GM12878 (cell line): ENCODE results near the gene VIPR1. TPM values are rescaled to one million over a fixed set of nuclear protein-coding genes. Genes with fewer than 3 reads are reported as not detected.

Experiments
- ATAC-seq: fragments of 200-7000 bp; cut with Tn5 transposase; 3 replicates; pipeline ENCODE4 v1.9.1; 2020; ENCODE audit warnings: mild to moderate bottlenecking, moderate library complexity
- BruUV-seq: library from RNA; stranded (reverse); fragments of 400-500 nt; replicated peaks from 2 replicates; lab custom pipeline; 2021; lab: Mats Ljungman, UMichigan
- CTCF ChIA-PET: fragments of 300-600 bp; sonication (Branson Sonifier 250); formaldehyde crosslinking; extraction: SDS; loops from one replicate; lab custom pipeline; 2021; ENCODE audit warnings: inconsistent platforms; lab: Yijun Ruan, JAX
- POLR2A ChIA-PET: fragments of 350-600 bp; formaldehyde crosslinking; extraction: SDS; loops from one replicate; lab custom pipeline; 2021; ENCODE audit warnings: inconsistent platforms; lab: Charles Lee
- RAD21 ChIA-PET: fragments of 300-600 bp; sonication (Branson Sonifier 250); formaldehyde crosslinking; loops from one replicate; lab custom pipeline; 2023; ENCODE audit warnings: antibody characterized with exemption; ENCODE audit not compliant: unreplicated experiment; lab: Charles Lee
- SMC1A ChIA-PET: fragments of 300-600 bp; sonication (Branson Sonifier 250); formaldehyde crosslinking; loops from one replicate; lab custom pipeline; 2023; ENCODE audit not compliant: unreplicated experiment, uncharacterized antibody; lab: Charles Lee
- DNase-seq: peaks from one replicate; pipeline ENCODE4 v3.0.0-alpha.2; 2011; ENCODE audit warnings: low read depth, low spot score
- FAIRE-seq: peaks from 3 replicates; lab custom pipeline; 2011; peaks lifted over from hg19 to GRCh38; lab: Jason Lieb, UNC
- H2AFZ ChIP-seq: 2 replicates; pipeline ENCODE4 v1.6.0; 2011; ENCODE audit warnings: low read depth, low read length, control low read depth; ENCODE audit not compliant: control insufficient read depth
- H3K27ac ChIP-seq: 2 replicates; pipeline ENCODE4 v1.5.1; 2011; ENCODE audit warnings: control low read depth; ENCODE audit not compliant: control insufficient read depth, insufficient read depth
- H3K27me3 ChIP-seq, 2 experiments: replicated peaks in 1 of 2; 2 replicates each; pipeline versions ENCODE4 v1.6.0 to v1.6.1; 2011; ENCODE audit warnings: low read length in 1 of 2; ENCODE audit not compliant: control insufficient read depth in 2 of 2, insufficient read depth in 2 of 2
- H3K36me3 ChIP-seq, 2 experiments: 2 replicates each; pipeline ENCODE4 v1.5.1; 2011; ENCODE audit warnings: low read length in 1 of 2; ENCODE audit not compliant: control insufficient read depth in 2 of 2, insufficient read depth in 2 of 2
- H3K4me1 ChIP-seq: 2 replicates; pipeline ENCODE4 v1.6.1; 2011; ENCODE audit warnings: mild to moderate bottlenecking, low read length, moderate library complexity, mixed read lengths; ENCODE audit not compliant: control insufficient read depth, insufficient read depth
- H3K4me2 ChIP-seq: 2 replicates; pipeline ENCODE4 v1.6.0; 2011; ENCODE audit warnings: control low read depth; ENCODE audit not compliant: control insufficient read depth, insufficient read depth
- H3K4me3 ChIP-seq: fragments of 200-600 bp; sonication (generic); 2 replicates; pipeline ENCODE4 v1.5.1; 2016
- H3K79me2 ChIP-seq: 2 replicates; pipeline ENCODE4 v1.6.0; 2011; ENCODE audit warnings: low read length; ENCODE audit not compliant: control insufficient read depth, insufficient read depth
- H3K9ac ChIP-seq: 2 replicates; pipeline ENCODE4 v1.8.0; 2011; ENCODE audit warnings: low read length, control low read depth, mixed read lengths; ENCODE audit not compliant: control insufficient read depth, insufficient read depth
- H3K9me3 ChIP-seq: replicated peaks from 3 replicates; pipeline ENCODE4 v1.5.1; 2011; ENCODE audit warnings: mild to moderate bottlenecking, low read length; ENCODE audit not compliant: control insufficient read depth, insufficient read depth
- H4K20me1 ChIP-seq: 2 replicates; pipeline ENCODE4 v1.6.0; 2011; ENCODE audit not compliant: control insufficient read depth, insufficient read depth
- CHD2 ChIP-seq: IDR thresholded peaks from 2 replicates; pipeline ENCODE4 v1.6.1; 2011; ENCODE audit warnings: low read depth, low read length, improper control_type of control experiment, borderline replicate concordance
- ELK1 ChIP-seq: IDR thresholded peaks from 2 replicates; pipeline ENCODE4 v1.6.1; 2012; ENCODE audit warnings: low read depth, low read length, improper control_type of control experiment
- HDAC6 ChIP-seq: fragments of 200-600 bp; sonication (generic); IDR thresholded peaks from one replicate; pipeline ENCODE4 v1.8.0; 2017; ENCODE audit warnings: antibody characterized with exemption; ENCODE audit not compliant: unreplicated experiment
- KLF5 ChIP-seq: fragments of 450-650 bp; IDR thresholded peaks from 2 replicates; pipeline ENCODE4 v1.6.1; 2014; ENCODE audit warnings: mild to moderate bottlenecking; ENCODE audit not compliant: partially characterized antibody
- MTA2 ChIP-seq: fragments of 450-650 bp; IDR thresholded peaks from 2 replicates; pipeline ENCODE4 v1.6.1; 2016; ENCODE audit warnings: low read depth, mild to moderate bottlenecking, moderate library complexity
- POLR2AphosphoS5 ChIP-seq: IDR thresholded peaks from 2 replicates; pipeline ENCODE4 v1.6.1; 2011; ENCODE audit warnings: mild to moderate bottlenecking, low read length, inconsistent platforms
- RB1 ChIP-seq: fragments of 450-650 bp; formaldehyde crosslinking; IDR thresholded peaks from 2 replicates; pipeline ENCODE4 v1.6.1; 2017; ENCODE audit warnings: mild to moderate bottlenecking, borderline replicate concordance
- RELB ChIP-seq: fragments of 450-650 bp; IDR thresholded peaks from 2 replicates; pipeline ENCODE4 v1.6.1; 2017; ENCODE audit warnings: low read depth, mild to moderate bottlenecking, moderate library complexity
- ZNF274 ChIP-seq: IDR thresholded peaks from one replicate; pipeline ENCODE4 v1.8.0; 2011; ENCODE audit not compliant: insufficient read length, insufficient read depth
- WGBS: methylation state at CpG from one replicate; pipeline ENCODE4 v1.1.6; 2016; ENCODE audit warnings: low lambda C conversion rate; ENCODE audit not compliant: insufficient replicate concordance, insufficient coverage; ENCODE audit errors: missing lambda C conversion rate; 5-methylcytosine and 5-hydroxymethylcytosine counted together
- in situ Hi-C: fragments of 300-500 bp; cut with MboI; formaldehyde crosslinking; loops from 9 replicates; pipeline ENCODE4 v1.14.3; 2018; ENCODE audit warnings: mixed read lengths
- intact Hi-C: fragments of 100-400 bp; cut with micrococcal nuclease; formaldehyde crosslinking; loops from one replicate; pipeline ENCODE4 v1.14.2; 2022; ENCODE audit not compliant: unreplicated experiment
- polyA plus RNA-seq, 11 experiments: library from polyadenylated mRNA; depleted of rRNA in 4 of 11; unstranded in 6 of 11; stranded (reverse) in 5 of 11; fragments of >200 nt; fragmentation: Nextera tagmentation in 4 of 11; fragmentation: Illumina TruSeq in 1 of 11; extraction: Ambion mirVana in 4 of 11; extraction: Trizol in 1 of 11; gene quantifications; 1 replicate in 1 of 11; 2 replicates in 10 of 11; pipeline versions ENCODE4 v1.2.1 to v1.2.3, GENCODE V29; 2011 to 2016; ENCODE audit warnings: inconsistent platforms in 2 of 11, missing spikeins in 2 of 11, low read depth in 1 of 11
- total RNA-seq, 4 experiments: library from RNA; depleted of rRNA in 3 of 4; stranded (reverse); fragments of >200 nt in 3 of 4; fragmentation: Illumina TruSeq in 1 of 4; extraction: Trizol in 1 of 4; gene quantifications; 2 replicates each; pipeline versions ENCODE4 v1.2.1 to v1.2.3, GENCODE V29; 2013 to 2021

The VIPR1 gene
- total and polyA plus RNA-seq, 10 of the 15 experiments (the other 5 are each of a cell fraction or from before 2014, with no cell fraction given): 0.03 to 0.28 (median 0.12) TPM; not detected in 6

GRCh38 chr3:42531470-42531869 lies 29.0 kb downstream of the VIPR1 start:
- TF ChIP-seq CHD2 (no peak), KLF5 (no peak), ELK1 (no peak), ZNF274 (no peak), RB1 (no peak), POLR2AphosphoS5 (no peak), MTA2 (no peak), HDAC6 (no peak), RELB (no peak)
- TF ChIP-seq, all 136 proteins: peak for 0
- Histone ChIP-seq H3K9ac (no peak overlapping the region), H3K9me3 (no peaks in the 10 kb centered on the region), H3K36me3 (no peaks in the 10 kb centered on the region), H3K27ac (no peak overlapping the region), H3K79me2 (no peaks in the 10 kb centered on the region), H2AFZ (no peak overlapping the region), H3K4me1 (no peaks in the 10 kb centered on the region), H3K27me3 (no peaks in the 10 kb centered on the region; a peak in 2 of 4 replicates), H4K20me1 (no peaks in the 10 kb centered on the region), H3K4me2 (no peak overlapping the region), H3K4me3 (no peak overlapping the region)
- SMC1A ChIA-PET: interaction anchor here (1.1 kb wide), 1 partner anchor 284 kb away, joined by 3 read pairs; no protein-coding TSS in a partner anchor
- in situ Hi-C loops: no loop called here
- POLR2A ChIA-PET: no interaction called here
- ATAC-seq: no peak
- no TSS peak for BruUV-seq
- CTCF ChIA-PET: no interaction called here
- FAIRE-seq: no peak
- RAD21 ChIA-PET: no interaction called here
- DNase-seq: no peak
- intact Hi-C loops: no loop called here
- 10% methylated on average over 6 of the region's 6 CpGs for WGBS
